Activated T-helper 2 cell treated with anti-CD3 and anti-CD28 coated beads, Interferon-gamma antibody, Interleukin-2, Interleukin-4, amounts not matched to agents 10 μg/mL and 5 μg/mL and 100 μg/mL, durations not matched to agents 14 hours and 24 hours and 36 hours (primary cell): ENCODE results near the gene FAM3C. TPM values are rescaled to one million over a fixed set of nuclear protein-coding genes. Genes with fewer than 3 reads are reported as not detected.
A peak's percentile ranks its signal among the peaks of the same experiment; 100 is the strongest.

Experiments used
- DNase-seq: peaks from one replicate; pipeline ENCODE4 v3.0.0; 2021; ENCODE audit warnings: low spot score
- H3K27ac Mint-ChIP-seq: one replicate; pipeline ENCODE4 v1.8.0; 2021; ENCODE audit warnings: mixed read lengths
- H3K27me3 Mint-ChIP-seq: one replicate; pipeline ENCODE4 v1.8.0; 2021; ENCODE audit warnings: low read depth, mixed read lengths
- H3K36me3 Mint-ChIP-seq: one replicate; pipeline ENCODE4 v1.8.0; 2021; ENCODE audit warnings: low read depth, mixed read lengths
- H3K4me1 Mint-ChIP-seq: one replicate; pipeline ENCODE4 v1.8.0; 2021; ENCODE audit warnings: low read depth, mixed read lengths
- H3K4me3 Mint-ChIP-seq: one replicate; pipeline ENCODE4 v1.8.0; 2021; ENCODE audit warnings: low read depth, mild to moderate bottlenecking, moderate library complexity, mixed read lengths
- H3K9me3 Mint-ChIP-seq: one replicate; pipeline ENCODE4 v1.8.0; 2021; ENCODE audit warnings: mixed read lengths
- intact Hi-C: fragments of 100-400 bp; cut with micrococcal nuclease; formaldehyde crosslinking; loops from one replicate; pipeline ENCODE4 v1.15.1; 2023
- total RNA-seq: library from RNA; stranded (reverse); gene quantifications from 2 replicates; pipeline ENCODE4 v1.2.3, GENCODE V29; 2022

Gene FAM3C
- total RNA-seq, 1 donor from 2014 or later = 57.6 TPM

DNA sequence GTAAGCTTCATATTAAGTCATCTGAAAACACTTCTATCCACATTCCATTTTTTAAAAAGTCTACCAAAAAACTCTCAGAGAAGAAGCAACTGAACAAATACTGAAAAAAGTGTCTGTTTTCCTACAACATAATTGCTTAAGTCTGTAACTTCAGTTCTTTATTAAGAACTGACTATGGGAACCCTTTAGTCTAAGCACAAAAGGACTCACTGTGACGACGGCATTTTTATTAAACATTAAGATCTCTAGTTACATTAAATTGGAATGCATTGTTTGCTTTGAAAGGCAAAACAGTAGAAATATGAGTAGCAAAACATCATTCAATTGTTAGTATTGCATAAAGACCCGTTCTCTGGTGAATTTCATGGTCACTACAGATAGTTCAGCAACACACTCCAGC is 5.8 kb upstream of the FAM3C start:
- Mint-ChIP-seq H3K4me3 (no peak overlapping the region), H3K27me3 (no peaks in the 10 kb centered on the region), H3K36me3 (no peaks in the 10 kb centered on the region), H3K4me1 (peaks cover 18% of the 10 kb centered on the region), H3K9me3 (no peaks in the 10 kb centered on the region), H3K27ac (no peak overlapping the region)
- DNase-seq = no peak
- intact Hi-C loops = no loop called here

DNA sequence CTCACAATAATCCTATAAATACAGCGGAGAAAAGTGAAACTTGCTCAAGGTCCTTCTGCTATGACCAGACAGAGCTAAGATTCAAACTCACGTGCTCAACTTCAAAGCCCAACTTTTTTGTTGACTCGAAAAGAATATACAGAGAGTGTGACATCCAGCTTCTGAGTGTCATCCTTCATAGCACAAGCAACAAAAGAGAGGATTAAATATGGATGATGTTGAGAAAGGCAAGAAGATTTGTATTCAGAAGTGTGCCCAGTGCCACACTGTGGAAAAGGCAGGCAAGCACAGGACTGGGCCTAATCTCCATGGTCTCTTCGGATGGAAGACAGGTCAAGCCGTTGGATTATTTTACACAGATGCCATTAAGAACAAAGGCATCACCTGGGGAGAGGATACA is 2.1 kb upstream of the FAM3C start:
- Mint-ChIP-seq H3K27me3 (no peaks in the 10 kb centered on the region), H3K36me3 (peaks cover 9% of the 10 kb centered on the region), H3K4me1 (peaks cover 27% of the 10 kb centered on the region), H3K27ac (no peak overlapping the region), H3K9me3 (no peaks in the 10 kb centered on the region), H3K4me3 (no peak overlapping the region)
- DNase-seq = no peak
- intact Hi-C loops = loop anchor here (10.0 kb wide), 1 partner anchor 413 kb away; the partner anchor contains the start of gene CPED1

DNA sequence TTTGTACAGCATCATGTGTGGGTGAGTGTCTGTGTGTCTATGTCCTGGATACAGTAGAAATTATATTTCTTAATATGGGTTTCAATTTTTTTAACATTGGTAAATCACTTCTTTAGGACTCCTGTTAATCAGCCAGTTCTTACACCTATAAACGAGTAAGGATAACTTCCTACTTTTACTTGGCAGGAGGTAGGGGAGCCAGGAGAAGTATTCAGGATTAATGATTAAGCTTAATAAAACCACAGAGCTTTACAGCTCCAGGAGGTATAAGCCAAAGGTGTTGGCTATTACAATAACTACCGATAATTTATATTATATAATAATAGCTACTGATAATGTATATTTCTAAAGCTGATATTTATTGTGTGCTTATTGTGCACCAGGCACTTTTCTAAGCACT is 1.7 kb upstream of the FAM3C start:
- Mint-ChIP-seq H3K27me3 (no peaks in the 10 kb centered on the region), H3K9me3 (peaks cover 2% of the 10 kb centered on the region), H3K4me3 (no peak overlapping the region), H3K27ac (no peak overlapping the region), H3K36me3 (peaks cover 12% of the 10 kb centered on the region), H3K4me1 (peaks cover 22% of the 10 kb centered on the region)
- intact Hi-C loops = loop anchor here (2.0 to 10.0 kb wide), 2 partner anchors 119 to 413 kb away; partner anchors contain the start of gene CPED1
- DNase-seq = no peak

GRCh38 chr7:121397361-121397760 is 1.3 kb upstream of the FAM3C start:
- Mint-ChIP-seq H3K4me1 (peaks cover 25% of the 10 kb centered on the region), H3K4me3 (peak overlapping the region; percentile 10), H3K27ac (no peak overlapping the region), H3K27me3 (no peaks in the 10 kb centered on the region), H3K9me3 (peaks cover 5% of the 10 kb centered on the region), H3K36me3 (peaks cover 17% of the 10 kb centered on the region)
- intact Hi-C loops = loop anchor here (2.0 to 10.0 kb wide), 2 partner anchors 119 to 413 kb away; partner anchors contain the start of gene CPED1
- DNase-seq = no peak

DNA sequence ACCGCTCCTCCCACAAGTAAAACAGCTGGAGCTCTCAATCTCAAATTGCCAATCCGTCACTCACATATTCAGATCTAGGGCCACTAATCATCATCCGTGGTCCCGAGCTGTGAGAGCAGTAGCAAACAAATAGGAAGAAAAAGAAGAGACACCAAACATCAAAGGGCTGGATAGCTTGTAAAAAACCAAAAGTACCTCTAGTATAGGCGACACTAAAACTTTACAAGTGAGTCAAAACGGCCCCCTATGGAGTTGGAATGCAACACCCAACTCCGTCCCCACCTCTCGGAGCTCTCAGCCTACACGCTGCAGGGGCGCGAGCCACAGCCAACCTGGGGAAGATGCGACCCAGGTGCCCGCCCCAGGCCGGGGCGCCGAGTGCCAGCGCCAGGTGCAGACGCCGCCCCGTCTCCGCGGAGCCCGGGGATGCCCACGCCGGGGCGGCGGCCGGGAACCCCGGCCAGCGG is 581 bp downstream of the FAM3C start:
- Mint-ChIP-seq H3K27ac (peak overlapping the region; percentile 83), H3K36me3 (peaks cover 31% of the 10 kb centered on the region)

DNA sequence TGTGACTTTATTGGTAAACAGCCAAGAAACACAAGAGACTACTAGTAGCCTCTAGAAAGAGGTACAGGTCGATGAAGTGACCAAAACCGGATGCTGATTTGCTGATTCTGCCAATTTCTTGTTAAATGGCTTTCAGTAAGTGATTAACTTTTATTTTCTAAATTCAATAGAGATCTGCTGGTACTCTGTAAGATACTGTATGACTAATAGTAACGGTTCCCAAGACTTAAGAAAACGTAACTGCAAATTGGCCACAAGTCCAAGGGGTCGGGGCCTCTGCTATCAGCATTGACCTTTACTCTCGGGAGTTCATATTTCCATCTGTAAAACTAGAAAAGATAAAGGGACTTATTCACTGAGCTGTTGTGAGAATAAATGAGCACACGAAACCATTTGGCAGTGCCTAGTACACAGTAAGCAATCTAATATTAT is 1.4 kb downstream of the FAM3C start:
- intact Hi-C loops = loop anchor here (1.0 to 10.0 kb wide), 5 partner anchors 8 to 439 kb away; partner anchors contain the start of gene CPED1
- no peak for DNase-seq
- H3K36me3 Mint-ChIP-seq = peaks cover 33% of the 10 kb centered on the region
- H3K4me3 Mint-ChIP-seq = peak overlapping the region; percentile 75
- peak overlapping the region; percentile 55 for H3K27ac Mint-ChIP-seq
- peaks cover 5% of the 10 kb centered on the region for H3K9me3 Mint-ChIP-seq
- peaks cover 42% of the 10 kb centered on the region for H3K4me1 Mint-ChIP-seq
- H3K27me3 Mint-ChIP-seq = no peaks in the 10 kb centered on the region

More for the DNA sequence above, 581 bp downstream of the FAM3C start:
- intact Hi-C loops = loop anchor here (1.0 to 10.0 kb wide), 5 partner anchors 9 to 440 kb away; partner anchors contain the start of gene CPED1
- Mint-ChIP-seq H3K4me3 (peak overlapping the region; percentile 88), H3K27me3 (no peaks in the 10 kb centered on the region), H3K4me1 (peaks cover 38% of the 10 kb centered on the region), H3K9me3 (peaks cover 5% of the 10 kb centered on the region)
- DNase-seq = peak; percentile 36

DNA sequence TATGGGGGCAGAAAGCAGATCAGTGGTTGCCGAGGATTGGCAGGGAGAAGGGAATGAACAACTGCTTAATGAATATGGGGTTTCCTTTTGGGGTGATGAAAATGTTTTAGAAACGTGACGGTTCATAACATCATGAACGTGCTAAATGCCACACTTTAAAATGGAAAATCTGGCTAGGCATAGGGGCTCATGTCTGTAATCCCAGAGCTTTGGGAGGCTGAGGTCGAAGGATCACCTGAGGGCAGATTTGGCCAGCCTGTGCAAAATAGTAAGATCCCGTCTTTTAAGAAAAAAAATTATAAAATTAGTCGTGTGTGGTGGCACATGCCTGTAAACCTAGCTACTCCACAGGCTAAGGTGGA is 3.1 kb downstream of the FAM3C start:
- no peak overlapping the region for H3K4me3 Mint-ChIP-seq
- peaks cover 37% of the 10 kb centered on the region for H3K36me3 Mint-ChIP-seq
- DNase-seq = no peak
- peaks cover 59% of the 10 kb centered on the region for H3K4me1 Mint-ChIP-seq
- no peaks in the 10 kb centered on the region for H3K27me3 Mint-ChIP-seq
- intact Hi-C loops = loop anchor here (10.0 kb wide), 1 partner anchor 408 kb away; the partner anchor contains the start of gene CPED1
- peak overlapping the region; percentile 46 for H3K27ac Mint-ChIP-seq
- peaks cover 5% of the 10 kb centered on the region for H3K9me3 Mint-ChIP-seq

DNA sequence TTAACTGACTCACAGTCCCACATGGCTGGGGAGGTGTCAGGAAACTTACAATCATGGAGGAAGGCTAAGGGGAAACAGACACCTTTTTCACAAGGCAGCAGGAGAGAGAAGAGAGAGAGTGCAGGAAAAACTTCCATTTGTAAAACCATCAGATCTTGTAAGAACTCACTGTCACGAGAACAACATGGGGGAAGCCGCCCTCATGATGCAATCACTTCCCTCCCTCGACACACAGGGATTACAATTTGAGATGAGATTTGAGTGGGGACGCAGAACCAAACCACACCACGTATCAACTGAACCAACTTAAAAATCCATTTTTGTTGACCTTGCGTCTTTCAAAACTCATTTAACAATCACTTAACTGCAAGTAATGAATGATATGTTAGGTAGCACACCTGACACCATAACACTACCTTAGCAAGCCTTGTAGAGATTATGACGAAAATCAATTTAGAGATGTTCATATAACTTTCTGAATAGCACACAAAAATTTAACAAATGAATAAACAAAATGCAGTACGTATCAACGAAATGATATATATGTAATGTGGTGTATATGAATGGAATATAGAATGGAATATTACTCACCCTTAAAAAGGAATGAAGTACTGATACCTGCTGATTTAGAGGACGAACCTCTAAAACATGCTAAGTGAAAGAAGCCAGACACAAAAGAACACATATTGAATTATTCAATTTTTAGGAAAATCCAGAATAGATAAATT is 3.7 kb downstream of the FAM3C start:
- Mint-ChIP-seq H3K27me3 (no peaks in the 10 kb centered on the region), H3K4me3 (no peak overlapping the region), H3K9me3 (peaks cover 5% of the 10 kb centered on the region), H3K4me1 (peaks cover 59% of the 10 kb centered on the region), H3K36me3 (peaks cover 41% of the 10 kb centered on the region), H3K27ac (peak overlapping the region; percentile 46)
- intact Hi-C loops = loop anchor here (10.0 kb wide), 1 partner anchor 408 kb away; the partner anchor contains the start of gene CPED1
- no peak for DNase-seq

DNA sequence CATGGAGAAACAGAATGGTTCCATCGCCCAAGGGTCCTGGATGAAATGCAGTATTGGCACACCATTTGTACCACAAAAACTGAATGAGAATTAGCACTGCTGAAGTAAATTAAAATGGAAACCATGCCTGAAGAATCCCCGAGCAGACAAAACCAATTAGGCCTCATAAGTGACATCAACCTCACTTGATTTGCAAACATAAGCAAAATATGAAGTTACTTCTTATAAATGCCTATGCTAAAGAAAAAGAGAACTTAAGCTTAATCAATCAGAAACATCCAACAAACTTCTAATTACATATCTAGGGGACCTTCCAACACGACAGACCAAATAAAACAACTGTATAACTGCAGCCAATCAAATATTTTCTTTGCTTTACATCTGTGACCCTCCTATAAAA is 4.4 kb downstream of the FAM3C start:
- intact Hi-C loops = loop anchor here (10.0 kb wide), 1 partner anchor 407 kb away; the partner anchor contains the start of gene CPED1
- Mint-ChIP-seq H3K27ac (no peak overlapping the region), H3K9me3 (peaks cover 5% of the 10 kb centered on the region)

GRCh38 chr7:121390617-121391016 is 5.5 kb downstream of the FAM3C start:
- Mint-ChIP-seq H3K4me1 (peaks cover 66% of the 10 kb centered on the region), H3K27ac (no peak overlapping the region), H3K36me3 (peaks cover 44% of the 10 kb centered on the region), H3K27me3 (no peaks in the 10 kb centered on the region), H3K9me3 (peaks cover 5% of the 10 kb centered on the region), H3K4me3 (no peak overlapping the region)
- no peak for DNase-seq
- intact Hi-C loops = loop anchor here (10.0 kb wide), 1 partner anchor 406 kb away; the partner anchor contains the start of gene CPED1

More for the DNA sequence above, 4.4 kb downstream of the FAM3C start:
- no peaks in the 10 kb centered on the region for H3K27me3 Mint-ChIP-seq
- H3K4me1 Mint-ChIP-seq = peaks cover 62% of the 10 kb centered on the region
- peaks cover 44% of the 10 kb centered on the region for H3K36me3 Mint-ChIP-seq
- H3K4me3 Mint-ChIP-seq = no peak overlapping the region
- no peak for DNase-seq

DNA sequence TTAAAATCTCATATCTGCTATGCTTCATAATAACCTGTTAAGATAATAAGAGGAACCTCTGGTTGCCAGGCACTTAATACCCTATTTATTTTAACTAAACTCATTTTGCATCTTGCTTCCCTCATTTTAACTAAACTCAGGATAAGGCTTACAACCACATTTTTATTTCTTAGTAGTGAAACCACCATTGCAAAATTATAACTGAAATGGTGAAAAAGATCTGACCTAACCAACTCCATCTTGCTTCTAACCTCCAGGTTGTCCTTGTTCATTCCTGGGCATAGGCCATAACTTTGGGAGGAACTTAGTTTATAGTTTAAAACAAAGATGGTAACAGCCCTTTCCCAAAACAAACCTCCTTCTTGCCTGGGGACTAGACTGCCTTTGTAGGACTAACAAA is 6.0 kb downstream of the FAM3C start:
- no peak overlapping the region for H3K4me3 Mint-ChIP-seq
- peaks cover 71% of the 10 kb centered on the region for H3K4me1 Mint-ChIP-seq
- peaks cover 5% of the 10 kb centered on the region for H3K9me3 Mint-ChIP-seq
- peaks cover 44% of the 10 kb centered on the region for H3K36me3 Mint-ChIP-seq
- no peak for DNase-seq
- intact Hi-C loops = loop anchor here (10.0 kb wide), 1 partner anchor 405 kb away; the partner anchor contains the start of gene CPED1
- H3K27ac Mint-ChIP-seq = no peak overlapping the region
- H3K27me3 Mint-ChIP-seq = no peaks in the 10 kb centered on the region

DNA sequence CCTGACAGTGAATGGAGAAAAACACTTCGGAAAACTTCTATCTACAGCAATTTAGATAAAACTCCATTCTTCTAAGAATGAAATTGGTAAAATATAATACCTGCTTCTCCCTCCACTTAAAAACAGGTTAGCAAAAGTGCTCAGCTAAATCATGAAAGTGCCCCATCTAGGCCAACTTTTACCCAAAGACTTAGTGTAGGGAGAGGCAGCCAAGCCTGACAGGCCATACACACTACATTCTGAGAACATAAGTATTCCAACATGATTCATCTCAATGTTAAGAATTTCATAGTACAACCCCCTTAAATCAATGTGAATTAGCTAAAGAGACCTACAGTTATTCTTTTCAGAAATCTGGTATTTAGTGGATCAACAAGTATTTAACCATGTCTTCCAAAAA is 7.2 kb downstream of the FAM3C start:
- H3K4me1 Mint-ChIP-seq = peaks cover 73% of the 10 kb centered on the region
- no peak overlapping the region for H3K4me3 Mint-ChIP-seq
- DNase-seq = no peak
- no peak overlapping the region for H3K27ac Mint-ChIP-seq
- peaks cover 5% of the 10 kb centered on the region for H3K9me3 Mint-ChIP-seq
- intact Hi-C loops = no loop called here
- peaks cover 46% of the 10 kb centered on the region for H3K36me3 Mint-ChIP-seq
- H3K27me3 Mint-ChIP-seq = no peaks in the 10 kb centered on the region

DNA sequence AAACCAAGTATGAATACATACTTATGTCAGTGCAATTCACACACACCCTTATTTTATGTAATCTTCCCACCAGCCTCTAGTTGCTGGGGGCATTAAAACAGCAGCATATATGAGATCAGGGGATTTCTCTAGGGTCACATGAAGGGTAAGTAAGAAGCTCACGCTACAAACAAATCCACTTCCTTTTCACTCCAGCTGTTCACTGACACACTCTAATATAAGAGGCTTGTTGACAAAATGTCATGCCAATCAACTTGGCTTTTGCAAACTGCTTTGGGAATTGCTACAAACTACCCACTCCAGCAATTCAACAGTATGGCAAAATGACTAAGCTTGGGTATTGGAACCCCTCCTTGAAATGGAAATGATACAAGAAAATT is 10.3 kb downstream of the FAM3C start:
- no peak overlapping the region for H3K4me3 Mint-ChIP-seq
- H3K27ac Mint-ChIP-seq = no peak overlapping the region
- H3K4me1 Mint-ChIP-seq = peaks cover 70% of the 10 kb centered on the region
- DNase-seq = no peak
- no peaks in the 10 kb centered on the region for H3K9me3 Mint-ChIP-seq
- no peaks in the 10 kb centered on the region for H3K27me3 Mint-ChIP-seq
- H3K36me3 Mint-ChIP-seq = peaks cover 47% of the 10 kb centered on the region
- intact Hi-C loops = loop anchor here (1.0 kb wide), 1 partner anchor 10 kb away; no protein-coding TSS in a partner anchor
